ENCODE data around the gene RNF126. TPM values are rescaled to one million over a fixed set of nuclear protein-coding genes. Genes with fewer than 3 reads are reported as not detected.
"Not testable (repeated sequence)": the region's sequence is repeated elsewhere in the genome, so short reads cannot be mapped to it uniquely, and the experiment has no call there.

Gene RNF126
- total RNA-seq, 1 donor from 2014 or later = 38.1 TPM

DNA sequence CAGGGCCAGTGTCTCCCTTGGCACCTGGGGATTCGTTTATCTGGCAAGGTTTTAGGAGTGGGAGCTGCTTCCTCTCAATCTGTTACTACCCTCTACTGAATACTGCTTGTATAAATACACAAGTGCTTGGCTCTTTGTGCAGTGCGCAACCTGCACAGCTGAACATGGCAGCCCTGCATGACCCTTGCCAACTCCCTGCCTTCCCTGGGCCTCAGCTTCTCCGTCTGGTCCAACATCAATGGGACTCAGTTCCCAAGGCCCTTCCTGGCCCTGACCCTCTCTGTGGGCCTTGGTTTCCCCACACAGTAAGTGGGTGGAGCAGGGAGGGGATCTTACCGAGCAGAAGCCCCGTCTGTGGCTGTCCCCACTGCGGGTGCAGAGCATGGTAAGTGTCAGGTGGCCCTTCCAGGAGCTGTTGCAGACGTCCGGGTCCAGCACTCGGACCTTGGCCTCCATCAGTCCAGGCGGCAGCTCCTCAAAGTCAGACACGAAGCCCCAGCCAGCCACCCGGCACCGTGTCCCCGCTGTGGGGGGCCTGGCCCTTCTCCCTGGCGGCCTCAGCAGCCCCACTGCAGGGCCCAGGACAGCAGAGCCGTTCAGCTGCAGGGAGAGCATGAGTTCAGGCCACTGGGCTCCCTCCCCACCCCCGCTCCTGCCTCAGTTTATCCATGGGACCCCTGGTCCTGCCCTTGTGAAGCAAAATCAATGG, 23.7 kb upstream of the RNF126 start:
- DNase-seq (ENCODE audit: low read depth, low spot score) = no peak

- no peak for DNase-seq (ENCODE audit: low read depth, low spot score)
Observed at GRCh38 chr19:685454-685931, 22.5 kb upstream of the RNF126 start.

DNA sequence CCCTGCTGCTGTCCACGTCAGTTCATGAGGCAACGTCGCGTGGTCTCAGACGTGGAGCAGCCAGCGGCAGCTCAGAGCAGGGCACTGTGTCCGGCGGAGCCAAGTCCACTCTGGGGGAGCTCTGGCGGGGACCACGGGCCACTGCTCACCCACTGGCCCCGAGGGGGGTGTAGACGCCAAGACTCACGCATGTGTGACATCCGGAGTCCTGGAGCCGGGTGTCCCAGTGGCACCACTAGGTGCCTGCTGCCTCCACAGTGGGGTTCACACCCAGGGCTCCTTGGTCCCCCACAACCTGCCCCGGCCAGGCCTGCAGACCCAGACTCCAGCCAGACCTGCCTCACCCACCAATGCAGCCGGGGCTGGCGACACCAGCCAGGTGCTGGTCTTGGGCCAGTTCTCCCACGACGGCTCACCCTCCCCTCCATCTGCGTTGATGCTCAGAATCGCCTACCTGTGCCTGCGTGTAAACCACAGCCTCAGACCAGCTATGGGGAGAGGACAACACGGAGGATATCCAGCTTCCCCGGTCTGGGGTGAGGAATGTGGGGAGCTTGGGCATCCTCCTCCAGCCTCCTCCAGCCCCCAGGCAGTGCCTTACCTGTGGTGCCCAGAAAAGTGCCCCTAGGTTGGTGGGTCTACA, 19.8 kb upstream of the RNF126 start:
- no peak for DNase-seq (ENCODE audit: low read depth, low spot score)

DNA sequence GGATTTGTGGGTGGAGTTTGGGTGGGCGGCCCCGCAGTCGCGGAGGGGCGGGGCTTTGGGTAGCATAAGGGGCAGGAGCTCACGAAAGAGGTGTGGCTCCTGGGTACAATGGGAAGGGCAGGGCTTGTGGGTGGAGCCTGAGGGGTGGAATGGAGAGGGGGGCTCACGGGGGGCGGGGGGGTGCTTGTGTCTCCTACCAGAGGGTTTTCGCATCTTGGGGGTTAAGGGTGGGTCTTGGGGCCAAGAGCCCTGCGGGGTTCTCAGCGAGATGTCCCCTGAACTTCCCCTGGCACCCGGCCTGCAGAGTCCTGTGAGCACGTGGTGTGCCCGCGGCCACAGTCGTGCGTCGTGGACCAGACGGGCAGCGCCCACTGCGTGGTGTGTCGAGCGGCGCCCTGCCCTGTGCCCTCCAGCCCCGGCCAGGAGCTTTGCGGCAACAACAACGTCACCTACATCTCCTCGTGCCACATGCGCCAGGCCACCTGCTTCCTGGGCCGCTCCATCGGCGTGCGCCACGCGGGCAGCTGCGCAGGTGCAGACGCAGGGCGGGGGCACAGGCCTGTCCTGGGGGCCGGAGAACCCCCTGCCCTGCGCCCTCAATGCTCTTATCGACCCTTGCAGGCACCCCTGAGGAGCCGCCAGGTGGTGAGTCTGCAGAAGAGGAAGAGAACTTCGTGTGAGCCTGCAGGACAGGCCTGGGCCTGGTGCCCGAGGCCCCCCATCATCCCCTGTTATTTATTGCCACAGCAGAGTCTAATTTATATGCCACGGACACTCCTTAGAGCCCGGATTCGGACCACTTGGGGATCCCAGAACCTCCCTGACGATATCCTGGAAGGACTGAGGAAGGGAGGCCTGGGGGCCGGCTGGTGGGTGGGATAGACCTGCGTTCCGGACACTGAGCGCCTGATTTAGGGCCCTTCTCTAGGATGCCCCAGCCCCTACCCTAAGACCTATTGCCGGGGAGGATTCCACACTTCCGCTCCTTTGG, 18.3 kb upstream of the RNF126 start:
- DNase-seq (ENCODE audit: low read depth, low spot score) = peak; percentile 84

DNA sequence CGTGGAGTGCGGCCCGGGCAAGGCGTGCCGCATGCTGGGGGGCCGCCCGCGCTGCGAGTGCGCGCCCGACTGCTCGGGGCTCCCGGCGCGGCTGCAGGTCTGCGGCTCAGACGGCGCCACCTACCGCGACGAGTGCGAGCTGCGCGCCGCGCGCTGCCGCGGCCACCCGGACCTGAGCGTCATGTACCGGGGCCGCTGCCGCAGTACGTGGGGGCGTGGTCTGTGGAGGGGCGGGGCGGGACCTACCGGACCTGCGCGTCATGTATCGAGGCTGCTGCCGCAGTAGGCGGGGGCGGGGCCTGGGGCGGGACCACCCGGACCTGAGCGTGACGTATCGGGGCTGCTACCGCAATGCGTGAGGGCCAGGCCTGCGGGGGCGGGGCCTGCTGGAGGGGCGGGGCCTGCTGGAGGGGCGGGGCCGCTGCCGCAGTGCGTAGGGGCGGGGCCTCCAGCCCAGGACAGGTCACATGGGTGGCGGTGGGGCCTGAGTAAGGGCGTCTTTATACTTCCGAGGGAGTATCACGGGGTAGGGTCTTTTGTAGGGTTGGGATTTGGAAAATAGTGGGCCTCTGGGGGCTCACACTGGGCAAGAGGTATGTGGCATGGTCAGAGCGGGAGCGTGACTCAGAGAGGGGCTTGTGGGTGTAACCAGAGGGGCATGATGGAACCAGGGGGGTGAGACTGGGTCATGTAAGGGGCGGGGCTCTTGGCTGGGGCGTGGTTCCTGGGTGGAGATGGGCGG, 17.4 kb upstream of the RNF126 start:
- peak; percentile 95 for DNase-seq (ENCODE audit: low read depth, low spot score)

DNA sequence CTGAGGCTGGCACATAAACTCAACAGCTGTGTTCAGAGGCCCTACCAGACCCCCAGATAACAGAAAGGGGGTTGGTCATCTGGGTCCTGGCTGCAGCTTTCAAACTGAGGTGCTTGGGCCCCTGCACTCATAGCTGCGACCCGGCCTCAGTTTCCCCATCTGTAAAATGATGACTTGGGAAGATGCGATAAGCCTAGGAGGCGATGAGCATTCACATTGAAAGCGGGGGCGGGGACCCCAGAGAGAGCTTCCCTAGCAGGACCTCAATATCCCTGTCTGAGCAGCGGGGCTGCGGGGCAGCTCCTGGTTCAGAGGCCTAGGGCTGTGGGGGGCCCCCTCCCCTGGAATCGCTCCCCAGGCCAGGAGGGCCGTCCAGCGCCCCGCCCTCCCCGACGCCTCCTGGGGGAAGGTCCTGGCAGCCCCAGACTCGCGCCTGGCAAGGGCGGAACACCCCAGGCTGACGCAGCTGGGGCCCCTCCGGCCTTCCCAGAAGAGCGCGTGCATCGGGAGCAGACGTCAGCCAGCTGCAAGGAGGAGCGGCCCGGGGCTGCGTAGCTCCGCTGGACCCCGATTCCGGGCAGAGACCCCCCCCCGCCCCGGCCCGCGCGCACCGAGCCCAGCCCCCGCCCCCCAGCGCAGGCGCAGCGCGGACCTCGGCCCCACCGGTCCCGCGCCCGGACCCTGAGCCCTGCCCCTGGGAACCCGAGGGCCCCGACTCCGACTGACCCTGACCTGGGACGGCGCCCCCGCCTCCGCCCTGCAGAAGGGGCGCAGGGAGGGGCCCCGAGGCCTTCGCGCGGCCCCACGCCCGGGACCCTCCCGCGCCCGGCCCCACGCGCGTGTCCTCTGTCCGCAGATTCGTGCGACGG, 16.6 kb upstream of the RNF126 start:
- DNase-seq (ENCODE audit: low read depth, low spot score) = no peak

DNA sequence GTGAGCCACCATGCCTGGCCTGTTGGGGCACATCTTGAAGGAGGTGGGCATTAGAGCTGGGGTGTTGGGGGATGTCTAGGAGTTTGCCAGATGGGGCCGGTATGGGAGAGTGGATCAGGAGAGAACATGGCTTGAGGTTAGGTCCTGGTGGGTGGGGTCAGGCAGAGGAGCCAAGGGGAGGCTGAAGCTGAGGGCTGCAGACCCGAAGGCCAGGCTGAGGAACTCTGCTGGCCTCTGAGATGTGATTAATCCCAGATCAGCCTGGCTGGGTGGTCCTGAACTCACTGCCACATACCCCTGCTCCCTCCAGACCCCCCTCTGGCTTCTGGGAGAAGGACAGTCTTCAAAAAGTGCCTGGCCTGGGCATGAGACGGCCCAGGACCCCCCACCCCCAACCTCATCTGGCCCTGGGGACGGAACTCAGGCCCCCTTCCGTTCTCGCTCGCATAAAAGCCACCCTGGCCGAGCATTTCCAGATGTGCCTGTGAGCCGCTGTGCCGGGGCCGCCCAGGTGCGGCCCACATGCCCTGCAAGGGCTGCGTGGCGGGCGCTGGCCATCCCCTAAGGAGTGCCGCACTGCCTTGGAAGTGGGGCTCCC, 15.9 kb upstream of the RNF126 start:
- DNase-seq (ENCODE audit: low read depth, low spot score) = no peak

- no peak for DNase-seq (ENCODE audit: low read depth, low spot score)
Observed at GRCh38 chr19:677601-678436, 14.8 kb upstream of the RNF126 start.

DNA sequence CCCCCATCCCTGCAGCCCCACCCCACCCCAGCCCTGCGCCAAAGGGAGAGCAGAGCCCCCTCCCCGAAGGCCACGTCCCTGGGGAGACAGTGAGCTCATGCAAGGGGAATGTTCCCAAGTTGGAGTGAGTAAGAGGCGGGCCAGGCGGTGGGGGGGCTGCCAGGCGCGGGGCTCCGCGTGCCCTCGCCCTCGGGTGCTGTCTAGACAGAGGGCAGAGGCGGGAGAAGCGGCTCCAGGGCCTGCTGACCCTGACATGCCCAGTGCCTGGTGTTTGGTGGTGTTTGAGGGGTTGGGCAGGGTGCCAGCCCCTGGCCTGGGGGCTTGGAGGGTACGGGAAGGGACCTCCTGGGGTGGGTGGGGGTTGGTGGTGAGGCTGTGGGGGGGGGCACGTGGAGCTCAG, 14.2 kb upstream of the RNF126 start:
- peak; percentile 13 for DNase-seq (ENCODE audit: low read depth, low spot score)

DNA sequence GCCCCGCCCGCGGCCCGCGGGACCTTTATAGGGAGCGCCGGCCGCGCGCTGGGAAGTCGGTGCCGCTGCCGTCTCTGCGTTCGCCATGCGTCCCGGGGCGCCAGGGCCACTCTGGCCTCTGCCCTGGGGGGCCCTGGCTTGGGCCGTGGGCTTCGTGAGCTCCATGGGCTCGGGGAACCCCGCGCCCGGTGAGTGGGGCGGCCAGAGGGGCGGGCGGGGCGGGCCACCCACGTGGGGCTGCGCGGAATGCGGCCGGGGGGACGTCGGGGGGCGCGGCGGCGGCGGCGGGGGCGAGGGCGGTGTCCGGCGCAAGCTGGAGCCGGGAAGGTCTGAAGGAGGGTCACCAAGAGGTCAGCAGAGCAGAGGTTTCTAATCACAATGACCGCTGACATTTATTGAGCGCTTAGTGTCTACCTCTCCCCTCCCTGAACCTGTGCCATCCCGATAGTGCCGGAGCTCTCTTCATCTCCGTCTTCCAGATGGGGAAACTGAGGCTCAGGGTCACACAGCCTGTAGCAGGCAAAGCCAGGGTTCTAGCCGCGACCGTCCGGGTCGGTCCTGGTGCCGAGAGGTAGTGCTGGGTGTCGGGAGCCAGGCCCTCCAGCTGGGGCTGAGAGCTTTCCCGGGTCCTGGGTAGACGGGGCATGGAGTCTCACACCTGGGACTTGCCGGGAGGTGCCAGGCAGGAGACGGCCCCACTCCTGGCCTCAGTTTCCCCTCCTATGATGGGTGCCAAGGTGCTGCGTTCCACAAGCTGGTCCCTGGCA, 13.5 kb upstream of the RNF126 start, which contains the start of gene FSTL3:
Gene FSTL3 (plus strand): TSS at position 54 of the 767 bp plus-strand sequence. CDS start 32 bp downstream, at position 86.
- DNase-seq (ENCODE audit: low read depth, low spot score) = no peak

DNA sequence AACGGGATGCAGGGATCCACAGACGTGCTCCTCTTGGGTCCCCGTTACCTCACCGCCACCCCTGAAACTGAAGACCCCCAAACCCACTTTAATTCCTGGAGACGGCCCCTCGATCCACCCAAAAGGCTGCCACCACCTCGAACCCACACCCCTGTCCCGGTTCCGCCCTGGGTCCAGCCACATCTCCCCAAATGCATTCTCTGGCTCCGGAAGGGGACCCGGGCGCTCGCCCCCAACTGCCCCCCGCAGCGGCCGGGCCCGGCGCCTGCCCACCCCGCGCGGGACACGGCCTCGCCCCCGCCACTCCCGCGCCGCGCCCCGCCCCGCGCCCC, 13.0 kb upstream of the RNF126 start:
- DNase-seq (ENCODE audit: low read depth, low spot score) = no peak

DNA sequence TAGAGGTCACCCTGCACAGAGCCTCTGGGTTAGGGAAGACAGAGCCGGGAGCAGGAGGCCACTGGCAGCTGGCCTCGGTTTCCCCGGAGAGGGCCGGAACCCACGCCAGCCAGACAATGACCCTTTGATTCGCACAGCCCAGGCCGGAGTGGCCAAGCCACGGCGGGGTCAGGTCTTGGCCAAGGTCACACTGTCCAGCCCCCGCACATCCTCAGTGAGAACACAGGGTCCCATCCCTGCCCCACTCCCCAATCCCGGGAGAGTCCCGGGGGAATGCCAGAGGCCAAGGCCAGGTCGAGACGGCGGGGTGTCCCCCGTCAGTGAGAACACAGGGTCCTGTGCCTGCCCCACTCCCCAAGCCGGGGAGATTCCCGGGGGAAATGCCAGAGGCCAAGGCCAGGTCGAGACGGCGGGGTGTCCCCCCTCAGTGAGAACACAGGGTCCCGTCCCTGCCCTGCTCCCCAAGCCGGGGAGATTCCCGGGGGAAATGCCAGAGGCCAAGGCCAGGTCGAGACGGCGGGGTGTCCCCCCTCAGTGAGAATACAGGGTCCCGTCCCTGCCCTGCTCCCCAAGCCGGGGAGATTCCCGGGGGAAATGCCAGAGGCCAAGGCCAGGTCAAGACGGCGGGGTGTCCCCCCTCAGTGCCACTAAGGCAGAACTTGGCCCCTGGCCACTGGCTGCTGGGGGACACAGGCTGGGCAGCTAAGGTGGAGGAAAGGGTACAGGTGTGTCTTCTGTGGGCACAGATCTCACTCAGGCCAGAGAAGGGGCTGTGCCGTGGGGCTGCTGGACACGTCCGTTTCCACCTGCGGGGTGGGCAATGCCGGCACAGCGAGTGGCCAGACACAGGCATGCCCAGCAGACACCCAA, 11.5 kb upstream of the RNF126 start:
- DNase-seq (ENCODE audit: low read depth, low spot score) = no peak

DNA sequence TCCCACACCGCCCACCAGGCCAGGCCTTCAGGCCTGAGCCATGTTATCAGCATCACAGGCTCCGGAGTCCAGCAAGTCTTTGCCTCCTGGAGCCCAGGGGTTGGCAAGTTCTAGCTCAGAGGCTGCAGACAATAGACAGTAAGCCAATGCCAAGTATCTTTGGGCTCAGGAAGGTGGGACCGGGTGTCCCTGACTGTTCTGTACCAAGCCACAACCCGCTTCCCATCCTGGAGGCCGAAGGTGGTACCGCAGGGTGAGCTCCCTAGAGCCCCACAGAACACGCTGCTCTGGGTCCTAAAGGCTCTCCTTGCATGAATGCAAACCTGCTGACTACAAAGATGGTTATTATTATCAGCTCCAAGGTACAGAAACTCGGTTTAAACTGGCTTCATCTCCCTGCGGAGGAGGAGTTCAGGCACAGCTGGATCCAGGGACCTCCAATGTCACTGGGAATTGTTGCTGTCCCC, 7.6 kb upstream of the RNF126 start:
- DNase-seq (ENCODE audit: low read depth, low spot score) = no peak

- DNase-seq (ENCODE audit: low read depth, low spot score) = not testable (repeated sequence)
Observed at GRCh38 chr19:668675-669434, 5.8 kb upstream of the RNF126 start.

DNA sequence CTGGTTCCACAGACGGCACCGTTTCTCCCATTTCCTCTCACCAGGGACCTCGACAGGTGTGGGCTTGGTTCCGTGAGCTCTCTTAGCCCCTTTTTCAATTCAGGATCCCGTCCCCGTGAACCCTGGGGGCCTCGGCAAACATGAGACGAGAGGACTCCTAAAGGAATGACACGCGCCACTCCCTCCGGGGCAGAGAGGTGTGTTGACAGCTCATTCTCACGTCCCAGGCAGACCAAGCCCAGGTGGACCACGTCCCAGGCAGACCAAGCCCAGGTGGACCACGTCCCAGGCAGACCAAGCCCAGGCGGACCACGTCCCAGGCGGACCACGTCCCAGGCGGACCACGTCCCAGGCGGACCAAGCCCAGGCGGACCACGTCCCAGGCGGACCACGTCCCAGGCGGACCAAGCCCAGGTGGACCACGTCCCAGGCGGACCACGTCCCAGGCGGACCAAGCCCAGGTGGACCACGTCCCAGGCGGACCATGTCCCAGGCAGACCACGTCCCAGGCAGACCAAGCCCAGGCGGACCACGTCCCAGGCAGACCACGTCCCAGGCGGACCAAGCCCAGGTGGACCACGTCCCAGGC, 4.1 kb upstream of the RNF126 start:
- not testable (repeated sequence) for DNase-seq (ENCODE audit: low read depth, low spot score)

DNA sequence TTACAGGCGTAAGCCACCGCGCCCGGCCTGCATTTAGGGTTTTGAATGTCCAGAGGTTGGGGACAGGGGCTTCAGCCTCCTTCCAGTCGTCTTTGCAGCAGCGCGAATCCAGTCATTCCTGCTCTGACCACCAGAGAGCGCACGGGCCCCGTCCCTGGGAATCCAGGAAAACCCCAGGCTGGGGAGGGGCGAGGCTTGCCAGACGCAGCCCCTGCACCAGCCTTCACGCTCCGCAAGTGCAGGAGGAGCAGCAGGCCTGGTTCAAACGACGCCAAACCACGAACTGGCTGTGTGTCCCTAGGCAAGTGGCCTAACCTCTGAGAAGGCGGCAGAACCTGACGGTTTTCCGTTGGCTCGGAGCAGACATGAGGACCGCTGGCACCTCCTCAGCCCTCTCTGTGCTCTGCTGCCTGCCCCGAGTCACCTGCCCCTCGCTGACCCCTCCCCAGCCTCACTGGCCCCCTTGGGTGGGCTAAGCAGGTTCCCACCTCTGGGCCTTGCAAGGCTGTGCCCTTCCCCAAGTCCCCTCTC, 2.0 kb upstream of the RNF126 start:
- peak; percentile 20 for DNase-seq (ENCODE audit: low read depth, low spot score)

All from pulmonary artery endothelial cell (primary cell).